MCF 10A (cell line): ENCODE measurements around the gene GNA15. TPM values are rescaled to one million over a fixed set of nuclear protein-coding genes. Genes with fewer than 3 reads are reported as not detected.

Experiments
- BruUV-seq: library from RNA; stranded (reverse); fragments of 400-500 nt; replicated peaks from 2 replicates; lab custom pipeline; 2021; lab: Mats Ljungman, UMichigan
- CTCF ChIA-PET: fragments of 300-600 bp; sonication (Branson Sonifier 250); formaldehyde crosslinking; extraction: SDS; loops from one replicate; lab custom pipeline; 2021; ENCODE audit warnings: antibody characterized with exemption, inconsistent platforms; lab: Yijun Ruan, JAX
- POLR2A ChIA-PET: fragments of 300-600, 350-650 bp; sonication (Branson Sonifier 250); formaldehyde crosslinking; extraction: SDS; loops from one replicate; lab custom pipeline; 2020; ENCODE audit warnings: antibody characterized with exemption, inconsistent platforms; lab: Yijun Ruan, JAX
- DNase-seq: peaks from one replicate; pipeline ENCODE4 v3.0.0-alpha.2; 2018; ENCODE audit not compliant: unreplicated experiment
- H3K27ac Mint-ChIP-seq: one replicate; pipeline ENCODE4 v1.8.0; 2022; ENCODE audit warnings: mild to moderate bottlenecking, low read depth, mixed read lengths; ENCODE audit not compliant: unreplicated experiment
- H3K27me3 Mint-ChIP-seq: one replicate; pipeline ENCODE4 v1.8.0; 2022; ENCODE audit warnings: mixed read lengths; ENCODE audit not compliant: insufficient read depth, unreplicated experiment
- H3K36me3 Mint-ChIP-seq: one replicate; pipeline ENCODE4 v1.8.0; 2022; ENCODE audit warnings: mild to moderate bottlenecking, moderate library complexity, mixed read lengths; ENCODE audit not compliant: insufficient read depth, unreplicated experiment
- H3K4me1 Mint-ChIP-seq: one replicate; pipeline ENCODE4 v1.8.0; 2022; ENCODE audit warnings: mixed read lengths; ENCODE audit not compliant: insufficient read depth, unreplicated experiment
- H3K4me3 Mint-ChIP-seq: one replicate; pipeline ENCODE4 v1.8.0; 2022; ENCODE audit warnings: mild to moderate bottlenecking, moderate library complexity, mixed read lengths; ENCODE audit not compliant: unreplicated experiment
- H3K9me3 Mint-ChIP-seq: one replicate; pipeline ENCODE4 v1.8.0; 2022; ENCODE audit warnings: mixed read lengths; ENCODE audit not compliant: unreplicated experiment
- CTCF ChIP-seq: fragments of 200-600 bp; IDR thresholded peaks from one replicate; pipeline ENCODE4 v1.8.0; 2022; ENCODE audit warnings: antibody characterized with exemption, mild to moderate bottlenecking; ENCODE audit not compliant: unreplicated experiment
- intact Hi-C: fragments of 100-400 bp; cut with micrococcal nuclease; formaldehyde crosslinking; loops from 2 replicates; pipeline ENCODE4 v1.14.1; 2022
- total RNA-seq: library from RNA; stranded (reverse); gene quantifications from 2 replicates; pipeline ENCODE4 v1.2.3, GENCODE V29; 2022

GNA15 gene
- total RNA-seq, 1 experiment from 2014 or later, result 47.1 TPM

GRCh38 chr19:3118232-3119070, 17.4 kb upstream of the GNA15 start:
- ChIA-PET POLR2A (no interaction called here), CTCF (interaction anchor here (1.2 kb wide), 1 partner anchor 10 kb away, joined by 5 read pairs; no protein-coding TSS in a partner anchor)
- TF ChIP-seq CTCF, result no peak
- Mint-ChIP-seq H3K36me3 (peaks cover 29% of the 10 kb centered on the region), H3K27me3 (no peaks in the 10 kb centered on the region), H3K4me3 (no peak overlapping the region), H3K27ac (no peak overlapping the region), H3K9me3 (no peaks in the 10 kb centered on the region), H3K4me1 (no peaks in the 10 kb centered on the region)
- BruUV-seq, result no TSS peak
- no peak for DNase-seq
- intact Hi-C loops, result no loop called here

- DNase-seq, result no peak
- Mint-ChIP-seq H3K9me3 (no peaks in the 10 kb centered on the region), H3K4me3 (no peak overlapping the region), H3K27ac (no peak overlapping the region), H3K4me1 (no peaks in the 10 kb centered on the region), H3K36me3 (peaks cover 36% of the 10 kb centered on the region), H3K27me3 (no peaks in the 10 kb centered on the region)
- no TSS peak for BruUV-seq
- CTCF ChIA-PET, result interaction anchor here (0.9 kb wide), 1 partner anchor 45 kb away, joined by 3 read pairs; no protein-coding TSS in a partner anchor
- POLR2A ChIA-PET, result no interaction called here
- TF ChIP-seq CTCF, result no peak
- intact Hi-C loops, result no loop called here
These were observed 16.7 kb upstream of the GNA15 start for GRCh38 chr19:3119071-3119595.

GRCh38 chr19:3119693-3120380, 16.0 kb upstream of the GNA15 start:
- H3K4me3 Mint-ChIP-seq, result no peak overlapping the region
- DNase-seq, result no peak
- H3K9me3 Mint-ChIP-seq, result no peaks in the 10 kb centered on the region
- POLR2A ChIA-PET, result no interaction called here
- intact Hi-C loops, result no loop called here
- peaks cover 36% of the 10 kb centered on the region for H3K36me3 Mint-ChIP-seq
- no peaks in the 10 kb centered on the region for H3K27me3 Mint-ChIP-seq
- no peak overlapping the region for H3K27ac Mint-ChIP-seq
- CTCF ChIA-PET, result interaction anchor here (0.9 kb wide), 1 partner anchor 44 kb away, joined by 3 read pairs; no protein-coding TSS in a partner anchor
- H3K4me1 Mint-ChIP-seq, result no peaks in the 10 kb centered on the region
- no TSS peak for BruUV-seq
- no peak for TF ChIP-seq CTCF
